Neural progenitor cell (in vitro differentiated cells): ENCODE measurements around the gene TLE6. TPM values are rescaled to one million over a fixed set of nuclear protein-coding genes. Genes with fewer than 3 reads are reported as not detected.

Experiments
- DNase-seq: peaks from one replicate; pipeline ENCODE4 v3.0.0-alpha.2; 2016; ENCODE audit warnings: low spot score
- H2AFZ ChIP-seq: fragments of 200-600 bp; sonication (generic); replicated peaks from 2 replicates; pipeline ENCODE4 v1.6.1; 2016; ENCODE audit warnings: antibody characterized with exemption
- H3F3A ChIP-seq: fragments of 200-600 bp; sonication (generic); 2 replicates; pipeline ENCODE4 v1.6.1; 2016; ENCODE audit warnings: antibody characterized with exemption, low read depth
- H3K27ac ChIP-seq: fragments of 200-600 bp; sonication (generic); 2 replicates; pipeline ENCODE4 v1.5.1; 2016; ENCODE audit warnings: mild to moderate bottlenecking
- H3K27me3 ChIP-seq: fragments of 200-600 bp; sonication (generic); 2 replicates; pipeline ENCODE4 v1.6.1; 2016; ENCODE audit warnings: mild to moderate bottlenecking, moderate library complexity
- H3K36me3 ChIP-seq: fragments of 200-600 bp; sonication (generic); 2 replicates; pipeline ENCODE4 v1.5.1; 2016
- H3K4me1 ChIP-seq: fragments of 200-600 bp; sonication (generic); 2 replicates; pipeline ENCODE4 v1.6.1; 2016; ENCODE audit warnings: mixed run types
- H3K4me2 ChIP-seq: fragments of 200-600 bp; sonication (generic); 2 replicates; pipeline ENCODE4 v1.6.1; 2016
- H3K4me3 ChIP-seq: fragments of 200-600 bp; sonication (generic); 2 replicates; pipeline ENCODE4 v1.5.1; 2016
- H3K79me2 ChIP-seq: fragments of 200-600 bp; sonication (generic); 2 replicates; pipeline ENCODE4 v1.6.1; 2016; ENCODE audit warnings: low read depth
- H3K9ac ChIP-seq: fragments of 200-600 bp; sonication (generic); 2 replicates; pipeline ENCODE4 v1.6.1; 2016
- H3K9me3 ChIP-seq: fragments of 200-600 bp; sonication (generic); 2 replicates; pipeline ENCODE4 v1.5.1; 2016; ENCODE audit warnings: low read depth
- H4K20me1 ChIP-seq: fragments of 200-600 bp; sonication (generic); 2 replicates; pipeline ENCODE4 v1.6.1; 2016; ENCODE audit warnings: low read depth
- H3K27ac Mint-ChIP-seq: 3 replicates; pipeline ENCODE4 v1.8.0; 2021; ENCODE audit warnings: mixed read lengths
- H3K27me3 Mint-ChIP-seq: 2 replicates; pipeline ENCODE4 v1.8.0; 2022; ENCODE audit warnings: low read depth, mild to moderate bottlenecking, inconsistent platforms, moderate library complexity, mixed read lengths; ENCODE audit not compliant: insufficient read depth
- H3K36me3 Mint-ChIP-seq: 3 replicates; pipeline ENCODE4 v1.8.0; 2021; ENCODE audit warnings: mixed read lengths
- H3K4me1 Mint-ChIP-seq: 3 replicates; pipeline ENCODE4 v1.8.0; 2021; ENCODE audit warnings: mixed read lengths
- H3K4me3 Mint-ChIP-seq: 3 replicates; pipeline ENCODE4 v1.8.0; 2021; ENCODE audit warnings: mild to moderate bottlenecking, moderate library complexity, mixed read lengths
- H3K9me3 Mint-ChIP-seq: 3 replicates; pipeline ENCODE4 v1.8.0; 2020; ENCODE audit warnings: mixed read lengths
- CTCF ChIP-seq: fragments of 200-600 bp; sonication (generic); IDR thresholded peaks from 2 replicates; pipeline ENCODE4 v1.5.1; 2017; ENCODE audit warnings: antibody characterized with exemption, mild to moderate bottlenecking
- EZH2 ChIP-seq: fragments of 200-600 bp; sonication (generic); IDR thresholded peaks from 2 replicates; pipeline ENCODE4 v1.6.1; 2017; ENCODE audit warnings: antibody characterized with exemption, mild to moderate bottlenecking, moderate library complexity
- EZH2phosphoT487 ChIP-seq: fragments of 200-600 bp; sonication (generic); IDR thresholded peaks from 2 replicates; pipeline ENCODE4 v1.6.1; 2017; ENCODE audit warnings: antibody characterized with exemption
- total RNA-seq: library from RNA; depleted of rRNA; stranded (reverse); fragments of >200 nt; gene quantifications from 2 replicates; pipeline ENCODE4 v1.2.3, GENCODE V29; 2015; ENCODE audit warnings: low replicate concordance

The TLE6 gene
- total RNA-seq, 1 donor from 2014 or later, result 0.22 TPM

DNA sequence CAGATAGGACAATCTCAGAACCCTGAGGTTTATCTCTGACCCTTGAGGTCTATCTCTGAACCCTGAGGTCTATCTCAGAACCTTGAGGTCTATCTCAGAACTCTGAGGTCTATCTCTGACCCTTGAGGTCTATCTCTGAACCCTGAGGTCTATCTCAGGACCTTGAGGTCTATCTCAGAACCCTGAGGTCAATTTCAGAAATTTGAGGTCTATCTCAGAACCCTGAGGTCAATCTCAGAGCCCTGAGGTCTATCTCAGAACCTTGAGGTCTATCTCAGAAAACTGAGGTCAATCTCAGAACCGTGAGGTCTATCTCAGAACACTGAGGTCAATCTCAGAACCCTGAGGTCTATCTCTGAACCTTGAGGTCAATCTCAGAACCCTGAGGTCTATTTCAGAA, 49.4 kb downstream of the TLE6 start:
- Mint-ChIP-seq H3K27ac (no peak overlapping the region), H3K4me1 (peaks cover 8% of the 10 kb centered on the region), H3K36me3 (no peaks in the 10 kb centered on the region), H3K27me3 (peaks cover 75% of the 10 kb centered on the region), H3K4me3 (no peak overlapping the region), H3K9me3 (peaks cover 11% of the 10 kb centered on the region)
- Histone ChIP-seq H2AFZ (no peak overlapping the region), H3K4me3 (no peak overlapping the region), H3K4me2 (no peak overlapping the region), H3K79me2 (no peaks in the 10 kb centered on the region), H3K36me3 (no peaks in the 10 kb centered on the region), H3F3A (peaks cover 13% of the 10 kb centered on the region), H3K9me3 (no peaks in the 10 kb centered on the region), H3K27me3 (peaks cover 92% of the 10 kb centered on the region), H3K9ac (no peak overlapping the region), H4K20me1 (peaks cover 26% of the 10 kb centered on the region), H3K4me1 (peaks cover 20% of the 10 kb centered on the region), H3K27ac (no peak overlapping the region)
- TF ChIP-seq CTCF, result no peak
- no peak for TF ChIP-seq EZH2
- no peak for TF ChIP-seq EZH2phosphoT487
- no peak for DNase-seq

DNA sequence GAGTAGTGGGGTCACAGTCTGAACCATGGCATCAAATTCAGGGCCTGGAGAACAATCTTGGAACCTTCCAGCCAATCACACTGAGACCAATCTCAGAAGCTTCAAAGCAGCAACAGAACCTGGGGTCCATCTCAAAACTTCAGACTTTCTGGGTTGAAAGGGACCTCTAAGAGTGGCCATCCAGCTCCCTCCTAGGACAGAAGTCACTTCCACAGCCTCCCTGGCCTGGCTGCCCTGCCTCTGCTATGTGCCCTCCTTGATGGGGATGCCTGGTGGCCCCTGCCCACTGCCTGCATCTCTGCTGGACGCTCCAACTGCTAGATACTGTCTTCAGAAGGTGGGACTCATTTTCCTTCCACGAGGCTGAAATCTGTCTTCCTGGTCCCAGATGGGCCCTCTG, 49.9 kb downstream of the TLE6 start:
- Histone ChIP-seq H2AFZ (no peak overlapping the region), H3K9me3 (no peaks in the 10 kb centered on the region), H3K4me1 (peaks cover 20% of the 10 kb centered on the region), H3K79me2 (no peaks in the 10 kb centered on the region), H3K9ac (no peak overlapping the region), H3K4me2 (no peak overlapping the region), H3F3A (peaks cover 13% of the 10 kb centered on the region), H3K4me3 (no peak overlapping the region), H3K36me3 (no peaks in the 10 kb centered on the region), H3K27me3 (peaks cover 97% of the 10 kb centered on the region), H3K27ac (no peak overlapping the region), H4K20me1 (peaks cover 26% of the 10 kb centered on the region)
- no peak for TF ChIP-seq EZH2phosphoT487
- no peak for TF ChIP-seq CTCF
- TF ChIP-seq EZH2, result no peak
- DNase-seq, result no peak
- H3K36me3 Mint-ChIP-seq, result no peaks in the 10 kb centered on the region
- peaks cover 8% of the 10 kb centered on the region for H3K4me1 Mint-ChIP-seq
- peaks cover 80% of the 10 kb centered on the region for H3K27me3 Mint-ChIP-seq
- H3K9me3 Mint-ChIP-seq, result peaks cover 11% of the 10 kb centered on the region
- no peak overlapping the region for H3K27ac Mint-ChIP-seq
- peak overlapping the region; percentile 43 for H3K4me3 Mint-ChIP-seq

DNA sequence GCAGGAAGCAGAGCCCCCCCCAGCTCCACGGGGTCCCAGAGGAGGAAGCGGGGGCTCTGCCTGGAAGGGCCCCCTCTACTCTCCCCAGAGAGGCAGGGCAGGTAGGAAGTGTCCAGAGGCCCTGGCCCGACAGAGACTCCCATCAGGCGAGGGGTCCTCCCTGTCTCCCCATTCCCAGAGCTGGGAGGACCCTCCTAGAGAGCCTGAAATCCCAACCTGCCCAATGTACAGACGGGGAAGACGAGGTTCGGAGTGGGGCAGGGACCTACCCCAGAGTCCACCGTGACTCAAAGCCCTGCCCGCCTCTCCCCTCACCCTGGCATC, 50.6 kb downstream of the TLE6 start:
- H3K36me3 ChIP-seq, result no peaks in the 10 kb centered on the region
- H3F3A ChIP-seq, result peaks cover 13% of the 10 kb centered on the region
- Mint-ChIP-seq H3K4me1 (peaks cover 8% of the 10 kb centered on the region), H3K27me3 (peaks cover 80% of the 10 kb centered on the region), H3K36me3 (no peaks in the 10 kb centered on the region), H3K4me3 (no peak overlapping the region), H3K9me3 (peaks cover 8% of the 10 kb centered on the region), H3K27ac (no peak overlapping the region)
- no peak overlapping the region for H2AFZ ChIP-seq
- H3K9ac ChIP-seq, result no peak overlapping the region
- peaks cover 98% of the 10 kb centered on the region for H3K27me3 ChIP-seq
- TF ChIP-seq EZH2phosphoT487 (no peak), EZH2 (no peak), CTCF (no peak)
- H3K4me3 ChIP-seq, result no peak overlapping the region
- no peak overlapping the region for H3K4me2 ChIP-seq
- DNase-seq, result no peak
- peaks cover 26% of the 10 kb centered on the region for H4K20me1 ChIP-seq
- H3K9me3 ChIP-seq, result no peaks in the 10 kb centered on the region
- H3K4me1 ChIP-seq, result peaks cover 20% of the 10 kb centered on the region
- H3K79me2 ChIP-seq, result no peaks in the 10 kb centered on the region
- no peak overlapping the region for H3K27ac ChIP-seq
